MCF 10A (cell line): Measurements from ENCODE around the gene NEK11. TPM values are rescaled to one million over a fixed set of nuclear protein-coding genes. Genes with fewer than 3 reads are reported as not detected.

Experiments
- BruUV-seq: library from RNA; stranded (reverse); fragments of 400-500 nt; replicated peaks from 2 replicates; lab custom pipeline; 2021; lab: Mats Ljungman, UMichigan
- CTCF ChIA-PET: fragments of 300-600 bp; sonication (Branson Sonifier 250); formaldehyde crosslinking; extraction: SDS; loops from one replicate; lab custom pipeline; 2021; ENCODE audit warnings: antibody characterized with exemption, inconsistent platforms; lab: Yijun Ruan, JAX
- POLR2A ChIA-PET: fragments of 300-600, 350-650 bp; sonication (Branson Sonifier 250); formaldehyde crosslinking; extraction: SDS; loops from one replicate; lab custom pipeline; 2020; ENCODE audit warnings: antibody characterized with exemption, inconsistent platforms; lab: Yijun Ruan, JAX
- DNase-seq: peaks from one replicate; pipeline ENCODE4 v3.0.0-alpha.2; 2018; ENCODE audit not compliant: unreplicated experiment
- H3K27ac Mint-ChIP-seq: one replicate; pipeline ENCODE4 v1.8.0; 2022; ENCODE audit warnings: mild to moderate bottlenecking, low read depth, mixed read lengths; ENCODE audit not compliant: unreplicated experiment
- H3K27me3 Mint-ChIP-seq: one replicate; pipeline ENCODE4 v1.8.0; 2022; ENCODE audit warnings: mixed read lengths; ENCODE audit not compliant: insufficient read depth, unreplicated experiment
- H3K36me3 Mint-ChIP-seq: one replicate; pipeline ENCODE4 v1.8.0; 2022; ENCODE audit warnings: mild to moderate bottlenecking, moderate library complexity, mixed read lengths; ENCODE audit not compliant: insufficient read depth, unreplicated experiment
- H3K4me1 Mint-ChIP-seq: one replicate; pipeline ENCODE4 v1.8.0; 2022; ENCODE audit warnings: mixed read lengths; ENCODE audit not compliant: insufficient read depth, unreplicated experiment
- H3K4me3 Mint-ChIP-seq: one replicate; pipeline ENCODE4 v1.8.0; 2022; ENCODE audit warnings: mild to moderate bottlenecking, moderate library complexity, mixed read lengths; ENCODE audit not compliant: unreplicated experiment
- H3K9me3 Mint-ChIP-seq: one replicate; pipeline ENCODE4 v1.8.0; 2022; ENCODE audit warnings: mixed read lengths; ENCODE audit not compliant: unreplicated experiment
- intact Hi-C: fragments of 100-400 bp; cut with micrococcal nuclease; formaldehyde crosslinking; loops from 2 replicates; pipeline ENCODE4 v1.14.1; 2022
- total RNA-seq: library from RNA; stranded (reverse); gene quantifications from 2 replicates; pipeline ENCODE4 v1.2.3, GENCODE V29; 2022
- TF ChIP-seq, protein P1 (sequence below): fragments of 200-600 bp; IDR thresholded peaks from one replicate; pipeline ENCODE4 v1.8.0; 2022; ENCODE audit warnings: antibody characterized with exemption, mild to moderate bottlenecking; ENCODE audit not compliant: unreplicated experiment

The NEK11 gene
- total RNA-seq, 1 experiment from 2014 or later: 6.9 TPM

DNA sequence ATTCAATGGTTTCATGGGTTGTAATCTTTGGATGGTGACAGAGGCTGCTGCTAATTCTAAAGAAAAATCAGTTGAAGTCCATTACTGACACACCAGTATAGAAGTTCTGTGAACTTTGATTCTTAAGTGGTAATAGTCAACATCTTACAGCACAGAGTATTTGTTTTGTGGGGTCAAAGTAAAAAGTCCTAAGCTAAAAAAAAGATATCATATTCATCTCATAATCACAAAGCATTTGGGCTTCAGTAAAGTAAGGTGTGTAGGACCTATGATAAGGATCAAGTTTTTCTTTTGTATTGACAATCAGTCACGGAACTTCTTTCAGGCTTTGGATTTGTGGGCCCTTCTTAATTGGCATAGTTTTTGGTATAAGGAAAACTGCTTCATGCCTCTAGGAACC is 1.1 kb upstream of the NEK11 start:
- H3K4me3 Mint-ChIP-seq: peak overlapping the region; percentile 90
- H3K36me3 Mint-ChIP-seq: peaks cover 31% of the 10 kb centered on the region
- H3K4me1 Mint-ChIP-seq: peaks cover 8% of the 10 kb centered on the region
- H3K27me3 Mint-ChIP-seq: no peaks in the 10 kb centered on the region
- DNase-seq: no peak
- no peaks in the 10 kb centered on the region for H3K9me3 Mint-ChIP-seq
- intact Hi-C loops: no loop called here
- no TSS peak for BruUV-seq
- ChIA-PET POLR2A (interaction anchor here (1.1 to 3.6 kb wide), 7 partner anchors 10 to 267 kb away, joined by 3 to 18 read pairs (median 3); partner anchors contain the start of gene ATP2C1), CTCF (interaction anchor here (0.6 to 1.0 kb wide), 4 partner anchors 8 to 488 kb away, joined by 3 to 4 read pairs (median 4); no protein-coding TSS in a partner anchor)
- TF ChIP-seq, protein P1, sequence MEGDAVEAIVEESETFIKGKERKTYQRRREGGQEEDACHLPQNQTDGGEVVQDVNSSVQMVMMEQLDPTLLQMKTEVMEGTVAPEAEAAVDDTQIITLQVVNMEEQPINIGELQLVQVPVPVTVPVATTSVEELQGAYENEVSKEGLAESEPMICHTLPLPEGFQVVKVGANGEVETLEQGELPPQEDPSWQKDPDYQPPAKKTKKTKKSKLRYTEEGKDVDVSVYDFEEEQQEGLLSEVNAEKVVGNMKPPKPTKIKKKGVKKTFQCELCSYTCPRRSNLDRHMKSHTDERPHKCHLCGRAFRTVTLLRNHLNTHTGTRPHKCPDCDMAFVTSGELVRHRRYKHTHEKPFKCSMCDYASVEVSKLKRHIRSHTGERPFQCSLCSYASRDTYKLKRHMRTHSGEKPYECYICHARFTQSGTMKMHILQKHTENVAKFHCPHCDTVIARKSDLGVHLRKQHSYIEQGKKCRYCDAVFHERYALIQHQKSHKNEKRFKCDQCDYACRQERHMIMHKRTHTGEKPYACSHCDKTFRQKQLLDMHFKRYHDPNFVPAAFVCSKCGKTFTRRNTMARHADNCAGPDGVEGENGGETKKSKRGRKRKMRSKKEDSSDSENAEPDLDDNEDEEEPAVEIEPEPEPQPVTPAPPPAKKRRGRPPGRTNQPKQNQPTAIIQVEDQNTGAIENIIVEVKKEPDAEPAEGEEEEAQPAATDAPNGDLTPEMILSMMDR: no peak
- H3K27ac Mint-ChIP-seq: no peak overlapping the region

DNA sequence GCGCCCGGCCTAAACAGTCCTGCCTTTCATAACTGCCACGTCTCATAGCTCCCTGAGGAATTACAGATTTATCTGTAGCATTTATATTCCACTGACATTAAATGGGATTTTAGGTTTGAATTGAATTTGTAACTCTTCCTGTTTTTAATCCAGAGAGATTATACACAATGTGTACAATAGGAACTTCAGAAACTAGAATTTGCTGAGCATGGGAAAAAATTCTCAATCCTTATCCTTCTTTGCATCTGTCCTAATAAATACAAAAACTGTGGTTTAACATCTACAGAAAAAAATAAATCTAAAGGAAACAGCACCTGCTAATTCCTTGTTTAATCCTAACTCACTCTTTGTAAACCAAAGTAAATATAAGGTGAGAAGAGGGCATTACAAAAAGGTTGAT is 2.2 kb downstream of the NEK11 start:
- CTCF ChIA-PET: no interaction called here
- peaks cover 33% of the 10 kb centered on the region for H3K36me3 Mint-ChIP-seq
- peaks cover 8% of the 10 kb centered on the region for H3K4me1 Mint-ChIP-seq
- intact Hi-C loops: no loop called here
- H3K27ac Mint-ChIP-seq: no peak overlapping the region
- no peak for DNase-seq
- POLR2A ChIA-PET: interaction anchor here (0.7 kb wide), 1 partner anchor 270 kb away, joined by 3 read pairs; no protein-coding TSS in a partner anchor
- no peaks in the 10 kb centered on the region for H3K27me3 Mint-ChIP-seq
- no TSS peak for BruUV-seq
- TF ChIP-seq, protein P1: no peak
- H3K9me3 Mint-ChIP-seq: no peaks in the 10 kb centered on the region
- peak overlapping the region; percentile 23 for H3K4me3 Mint-ChIP-seq

DNA sequence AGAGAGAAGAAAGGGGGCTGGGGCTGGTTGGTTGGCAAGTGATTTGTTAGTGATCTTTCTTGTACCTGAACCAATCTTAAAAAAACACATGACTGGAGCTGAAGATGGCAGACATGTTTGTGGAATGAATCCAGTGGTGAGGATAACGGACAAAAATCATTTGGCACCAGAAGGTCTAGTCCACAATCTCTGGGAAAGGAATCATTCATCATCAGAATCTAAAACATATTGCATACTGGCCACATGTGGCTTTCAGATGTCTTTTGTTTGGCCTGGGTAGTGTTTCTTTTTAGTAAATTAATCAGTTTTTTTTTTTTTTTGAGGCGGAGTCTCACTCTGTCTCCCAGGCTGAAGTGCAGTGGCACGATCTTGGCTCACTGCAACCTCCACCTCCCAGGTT is 5.0 kb downstream of the NEK11 start:
- ChIA-PET CTCF (interaction anchor here (0.8 to 0.9 kb wide), 2 partner anchors 764 to 976 kb away, joined by 3 to 4 read pairs; no protein-coding TSS in a partner anchor), POLR2A (interaction anchor here (0.6 kb wide), 1 partner anchor 266 kb away, joined by 3 read pairs; no protein-coding TSS in a partner anchor)
- no peak for DNase-seq
- Mint-ChIP-seq H3K4me1 (peaks cover 5% of the 10 kb centered on the region), H3K27ac (no peak overlapping the region), H3K4me3 (no peak overlapping the region), H3K27me3 (no peaks in the 10 kb centered on the region), H3K36me3 (peaks cover 22% of the 10 kb centered on the region), H3K9me3 (no peaks in the 10 kb centered on the region)
- no TSS peak for BruUV-seq
- TF ChIP-seq, protein P1: no peak
- intact Hi-C loops: loop anchor here (2.0 to 10.0 kb wide), 4 partner anchors 423 to 1151 kb away; no protein-coding TSS in a partner anchor

DNA sequence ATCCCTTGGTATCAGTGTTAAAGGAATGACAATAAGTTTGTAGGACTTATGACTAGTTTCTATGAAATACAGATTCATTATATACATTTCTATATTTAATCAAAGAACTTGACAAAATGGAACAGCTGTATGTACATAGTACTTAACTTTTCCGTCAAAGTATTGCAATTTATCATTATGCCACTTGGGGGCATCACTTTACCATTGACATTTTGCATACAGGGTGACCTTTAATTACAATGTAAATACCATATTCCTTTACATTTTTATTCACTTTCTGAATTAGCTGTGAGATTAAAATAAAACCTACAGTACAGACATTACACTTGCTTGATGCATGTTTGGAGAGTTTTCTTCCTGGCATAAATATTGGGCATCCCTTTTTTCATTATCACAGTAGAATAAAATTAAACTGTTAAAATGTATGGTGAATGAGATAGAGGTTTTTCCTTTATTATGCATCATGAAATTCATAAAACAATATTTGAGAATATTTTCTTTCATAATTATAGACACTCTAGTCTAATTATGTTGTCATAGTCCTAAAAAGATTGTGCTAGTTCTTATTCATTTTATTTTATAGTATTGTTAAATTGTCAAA is 6.9 kb downstream of the NEK11 start:
- ChIA-PET POLR2A (interaction anchor here (1.0 kb wide), 1 partner anchor 104 kb away, joined by 3 read pairs; no protein-coding TSS in a partner anchor), CTCF (interaction anchor here (0.6 to 2.1 kb wide), 24 partner anchors 8 to 995 kb away, joined by 3 to 15 read pairs (median 4); no protein-coding TSS in a partner anchor)
- TF ChIP-seq, protein P1: peak; percentile 67
- no peaks in the 10 kb centered on the region for H3K27me3 Mint-ChIP-seq
- DNase-seq: peak; percentile 56
- H3K27ac Mint-ChIP-seq: no peak overlapping the region
- intact Hi-C loops: loop anchor here (2.0 to 10.0 kb wide), 4 partner anchors 421 to 1149 kb away; no protein-coding TSS in a partner anchor
- peaks cover 22% of the 10 kb centered on the region for H3K36me3 Mint-ChIP-seq
- H3K9me3 Mint-ChIP-seq: no peaks in the 10 kb centered on the region
- H3K4me3 Mint-ChIP-seq: no peak overlapping the region
- H3K4me1 Mint-ChIP-seq: peaks cover 7% of the 10 kb centered on the region
- no TSS peak for BruUV-seq
